ENCODE measurements around the gene PRKAR2A. TPM values are rescaled to one million over a fixed set of nuclear protein-coding genes. Genes with fewer than 3 reads are reported as not detected.
"Not testable (repeated sequence)": the region's sequence is repeated elsewhere in the genome, so short reads cannot be mapped to it uniquely, and the experiment has no call there.

Gene PRKAR2A
- polyA plus RNA-seq, 1 donor from 2014 or later, result 26.1 TPM

- Histone ChIP-seq H3K27me3 (ENCODE audit: insufficient read depth, low read depth, low read length) (no peaks in the 10 kb centered on the region), H3K9ac (ENCODE audit: low read length) (no peak overlapping the region), H3K79me2 (replicated peaks; ENCODE audit: insufficient read depth, low read length) (no peaks in the 10 kb centered on the region)
Observed at GRCh38 chr3:48804930-48805329, 42.7 kb downstream of the PRKAR2A start.

GRCh38 chr3:48800831-48801230 lies 46.8 kb downstream of the PRKAR2A start:
- H3K27me3 ChIP-seq (ENCODE audit: insufficient read depth, low read depth, low read length); H3K9me3 ChIP-seq (ENCODE audit: low read length); H3K36me3 ChIP-seq (ENCODE audit: insufficient read depth, low read length); H3K79me2 ChIP-seq (replicated peaks; ENCODE audit: insufficient read depth, low read length); H3K4me3 ChIP-seq (ENCODE audit: low read length); H3K27ac ChIP-seq (ENCODE audit: low read length); H3K9ac ChIP-seq (ENCODE audit: low read length); H3F3A ChIP-seq (ENCODE audit: insufficient read depth, low read length, poor library complexity, severe bottlenecking); H2AFZ ChIP-seq (ENCODE audit: low read depth, low read length); H3K4me2 ChIP-seq (ENCODE audit: low read length); H4K20me1 ChIP-seq (ENCODE audit: insufficient read depth); H3K9me2 ChIP-seq (ENCODE audit: insufficient read depth, low read length): not testable (repeated sequence)

More at GRCh38 chr3:48804930-48805329, 42.7 kb downstream of the PRKAR2A start:
- Histone ChIP-seq H2AFZ (ENCODE audit: low read depth, low read length) (no peak overlapping the region), H3K9me2 (ENCODE audit: insufficient read depth, low read length) (no peaks in the 10 kb centered on the region), H3K4me3 (ENCODE audit: low read length) (no peak overlapping the region), H3K9me3 (ENCODE audit: low read length) (no peaks in the 10 kb centered on the region), H3K27ac (ENCODE audit: low read length) (no peak overlapping the region), H3K4me2 (ENCODE audit: low read length) (no peak overlapping the region), H3K36me3 (ENCODE audit: insufficient read depth, low read length) (no peaks in the 10 kb centered on the region), H3F3A (ENCODE audit: insufficient read depth, low read length, poor library complexity, severe bottlenecking) (no peaks in the 10 kb centered on the region), H4K20me1 (ENCODE audit: insufficient read depth) (no peaks in the 10 kb centered on the region)
- TF ChIP-seq REST (IDR thresholded peaks at IDR 0.05; ENCODE audit: borderline replicate concordance) (no peak), EZH2 (IDR thresholded peaks at IDR 0.05; ENCODE audit: borderline replicate concordance, insufficient read depth, low read length, poor library complexity, severe bottlenecking) (no peak), TAF1 (IDR thresholded peaks at IDR 0.05; ENCODE audit: low read depth) (no peak), CTCF (IDR thresholded peaks at IDR 0.05; ENCODE audit: poor library complexity, severe bottlenecking) (no peak), EP300 (conservative IDR thresholded peaks at IDR 0.05; ENCODE audit: poor library complexity, severe bottlenecking) (no peak), MXI1 (conservative IDR thresholded peaks at IDR 0.05; ENCODE audit: poor library complexity, severe bottlenecking) (no peak), RAD21 (conservative IDR thresholded peaks at IDR 0.05) (no peak), POLR2AphosphoS5 (IDR thresholded peaks at IDR 0.05) (no peak), SMC3 (conservative IDR thresholded peaks at IDR 0.05; ENCODE audit: poor library complexity) (no peak)

GRCh38 chr3:48798998-48799397 lies 48.7 kb downstream of the PRKAR2A start:
- Histone ChIP-seq H3K27me3 (ENCODE audit: insufficient read depth, low read depth, low read length) (no peaks in the 10 kb centered on the region), H3K36me3 (ENCODE audit: insufficient read depth, low read length) (no peaks in the 10 kb centered on the region), H3K27ac (ENCODE audit: low read length) (no peak overlapping the region), H3K9ac (ENCODE audit: low read length) (no peak overlapping the region), H3K4me2 (ENCODE audit: low read length) (no peak overlapping the region), H2AFZ (ENCODE audit: low read depth, low read length) (no peak overlapping the region), H3K9me3 (ENCODE audit: low read length) (no peaks in the 10 kb centered on the region), H3K79me2 (replicated peaks; ENCODE audit: insufficient read depth, low read length) (no peaks in the 10 kb centered on the region), H4K20me1 (ENCODE audit: insufficient read depth) (no peaks in the 10 kb centered on the region), H3K4me3 (ENCODE audit: low read length) (no peak overlapping the region), H3F3A (ENCODE audit: insufficient read depth, low read length, poor library complexity, severe bottlenecking) (no peaks in the 10 kb centered on the region), H3K9me2 (ENCODE audit: insufficient read depth, low read length) (no peaks in the 10 kb centered on the region)
- TF ChIP-seq TAF1 (IDR thresholded peaks at IDR 0.05; ENCODE audit: low read depth), result no peak
- no peak for TF ChIP-seq RAD21 (conservative IDR thresholded peaks at IDR 0.05)
- TF ChIP-seq EP300 (conservative IDR thresholded peaks at IDR 0.05; ENCODE audit: poor library complexity, severe bottlenecking), result no peak
- no peak for TF ChIP-seq CTCF (IDR thresholded peaks at IDR 0.05; ENCODE audit: poor library complexity, severe bottlenecking)
- no peak for TF ChIP-seq REST (IDR thresholded peaks at IDR 0.05; ENCODE audit: borderline replicate concordance)
- no peak for TF ChIP-seq MXI1 (conservative IDR thresholded peaks at IDR 0.05; ENCODE audit: poor library complexity, severe bottlenecking)
- TF ChIP-seq EZH2 (IDR thresholded peaks at IDR 0.05; ENCODE audit: borderline replicate concordance, insufficient read depth, low read length, poor library complexity, severe bottlenecking), result no peak
- TF ChIP-seq SMC3 (conservative IDR thresholded peaks at IDR 0.05; ENCODE audit: poor library complexity), result no peak
- TF ChIP-seq POLR2AphosphoS5 (IDR thresholded peaks at IDR 0.05), result no peak
